ENCODE data around the gene HYAL1. TPM values are rescaled to one million over a fixed set of nuclear protein-coding genes. Genes with fewer than 3 reads are reported as not detected.
A peak's percentile ranks its signal among the peaks of the same experiment; 100 is the strongest.

Gene HYAL1
- total RNA-seq, 1 donor from 2014 or later: 3.0 TPM

GRCh38 chr3:50341996-50342650, 38.7 kb upstream of the HYAL1 start:
- H3F3A ChIP-seq (ENCODE audit: low read depth): peaks cover 27% of the 10 kb centered on the region
- no peak overlapping the region for H3K4me2 ChIP-seq
- Mint-ChIP-seq H3K27ac (no peak overlapping the region), H3K36me3 (peaks cover 3% of the 10 kb centered on the region), H3K4me1 (peaks cover 22% of the 10 kb centered on the region), H3K27me3 (ENCODE audit: insufficient read depth, low read depth) (peaks cover 37% of the 10 kb centered on the region), H3K9me3 (no peaks in the 10 kb centered on the region), H3K4me3 (no peak overlapping the region)
- no peaks in the 10 kb centered on the region for H3K36me3 ChIP-seq
- no peaks in the 10 kb centered on the region for H4K20me1 ChIP-seq (ENCODE audit: low read depth)
- DNase-seq (ENCODE audit: low spot score): no peak
- H3K27ac ChIP-seq: no peak overlapping the region
- no peak overlapping the region for H2AFZ ChIP-seq (replicated peaks)
- no peak for TF ChIP-seq EZH2phosphoT487 (IDR thresholded peaks at IDR 0.05)
- no peak for TF ChIP-seq EZH2 (IDR thresholded peaks at IDR 0.05)
- no peak for TF ChIP-seq CTCF (IDR thresholded peaks at IDR 0.05)
- no peaks in the 10 kb centered on the region for H3K79me2 ChIP-seq (ENCODE audit: low read depth)
- no peak overlapping the region for H3K9ac ChIP-seq
- H3K27me3 ChIP-seq: peaks cover 88% of the 10 kb centered on the region
- H3K4me1 ChIP-seq: peaks cover 20% of the 10 kb centered on the region
- H3K4me3 ChIP-seq: no peak overlapping the region
- no peaks in the 10 kb centered on the region for H3K9me3 ChIP-seq (ENCODE audit: low read depth)

- no peak overlapping the region for H3K9ac ChIP-seq
- H3K27ac Mint-ChIP-seq: no peak overlapping the region
- peaks cover 88% of the 10 kb centered on the region for H3K27me3 ChIP-seq
- peaks cover 2% of the 10 kb centered on the region for H4K20me1 ChIP-seq (ENCODE audit: low read depth)
- no peak overlapping the region for H2AFZ ChIP-seq (replicated peaks)
- peaks cover 20% of the 10 kb centered on the region for H3K4me1 ChIP-seq
- no peak for TF ChIP-seq CTCF (IDR thresholded peaks at IDR 0.05)
- no peak for TF ChIP-seq EZH2 (IDR thresholded peaks at IDR 0.05)
- TF ChIP-seq EZH2phosphoT487 (IDR thresholded peaks at IDR 0.05): no peak
- no peak overlapping the region for H3K4me3 ChIP-seq
- H3K36me3 ChIP-seq: no peaks in the 10 kb centered on the region
- DNase-seq (ENCODE audit: low spot score): no peak
- H3F3A ChIP-seq (ENCODE audit: low read depth): peaks cover 30% of the 10 kb centered on the region
- peaks cover 5% of the 10 kb centered on the region for H3K79me2 ChIP-seq (ENCODE audit: low read depth)
- H3K4me3 Mint-ChIP-seq: no peak overlapping the region
- no peak overlapping the region for H3K4me2 ChIP-seq
- peaks cover 37% of the 10 kb centered on the region for H3K27me3 Mint-ChIP-seq (ENCODE audit: insufficient read depth, low read depth)
- H3K9me3 Mint-ChIP-seq: no peaks in the 10 kb centered on the region
- H3K9me3 ChIP-seq (ENCODE audit: low read depth): no peaks in the 10 kb centered on the region
- H3K4me1 Mint-ChIP-seq: peaks cover 22% of the 10 kb centered on the region
- no peak overlapping the region for H3K27ac ChIP-seq
- peaks cover 3% of the 10 kb centered on the region for H3K36me3 Mint-ChIP-seq
Observed at GRCh38 chr3:50341537-50341936, 38.2 kb upstream of the HYAL1 start.

GRCh38 chr3:50340448-50341329, 37.3 kb upstream of the HYAL1 start, which contains the start of gene RASSF1:
TSS of gene RASSF1 (minus strand) at chr3:50340836. CDS start at chr3:50340805, 31 bp downstream.
- H3K36me3 ChIP-seq: no peaks in the 10 kb centered on the region
- Mint-ChIP-seq H3K4me3 (peak within 1 kb of the TSS; percentile 74), H3K9me3 (no peaks in the 10 kb centered on the region), H3K27ac (no peak within 1 kb of the TSS), H3K4me1 (peaks cover 26% of the 10 kb centered on the region), H3K36me3 (peaks cover 3% of the 10 kb centered on the region), H3K27me3 (ENCODE audit: insufficient read depth, low read depth) (peaks cover 36% of the 10 kb centered on the region)
- TF ChIP-seq EZH2phosphoT487 (IDR thresholded peaks at IDR 0.05): peak; percentile 96
- TF ChIP-seq CTCF (IDR thresholded peaks at IDR 0.05): no peak
- peak; percentile 97 for TF ChIP-seq EZH2 (IDR thresholded peaks at IDR 0.05)
- H2AFZ ChIP-seq (replicated peaks): peak within 1 kb of the TSS; percentile 78
- H3K27me3 ChIP-seq: peaks cover 79% of the 10 kb centered on the region
- H3K9ac ChIP-seq: no peak within 1 kb of the TSS
- H3K27ac ChIP-seq: no peak within 1 kb of the TSS
- DNase-seq (ENCODE audit: low spot score): peak; percentile 51
- no peaks in the 10 kb centered on the region for H3K9me3 ChIP-seq (ENCODE audit: low read depth)
- peak within 1 kb of the TSS; percentile 40 for H3K4me3 ChIP-seq
- peak within 1 kb of the TSS; percentile 75 for H3K4me2 ChIP-seq
- H3F3A ChIP-seq (ENCODE audit: low read depth): peaks cover 24% of the 10 kb centered on the region
- H3K79me2 ChIP-seq (ENCODE audit: low read depth): peaks cover 13% of the 10 kb centered on the region
- peaks cover 23% of the 10 kb centered on the region for H3K4me1 ChIP-seq
- H4K20me1 ChIP-seq (ENCODE audit: low read depth): peaks cover 10% of the 10 kb centered on the region
